Lung (tissue), 12 donors: Measurements from ENCODE around the gene SUMO4. TPM values are rescaled to one million over a fixed set of nuclear protein-coding genes. Genes with fewer than 3 reads are reported as not detected.

Experiments
- ATAC-seq: fragments of 200-7000 bp; cut with Tn5 transposase; one replicate; pipeline ENCODE4 v1.9.1; 2020; ENCODE audit warnings: moderate number of reproducible peaks; ENCODE audit not compliant: insufficient read depth, low FRiP score
- DNase-seq, 3 donors: peaks; one replicate each; pipeline ENCODE4 v3.0.0-alpha.2; 2013 to 2017
- H3K27ac ChIP-seq, 2 donors: one replicate each; pipeline ENCODE4 v1.5.1; 2013; ENCODE audit warnings: mild to moderate bottlenecking in 2 of 2, moderate library complexity in 2 of 2, control low read depth in 1 of 2, inconsistent platforms in 1 of 2, low read depth in 1 of 2, low read length in 1 of 2
- H3K27me3 ChIP-seq, 3 donors: one replicate each; pipeline ENCODE4 v1.5.1; 2013; ENCODE audit warnings: low read length in 2 of 3; ENCODE audit not compliant: control insufficient read depth in 3 of 3, insufficient read depth in 3 of 3
- H3K36me3 ChIP-seq, 4 donors: one replicate each; pipeline ENCODE4 v1.5.1; 2013; ENCODE audit warnings: low read length in 4 of 4, mild to moderate bottlenecking in 1 of 4, moderate library complexity in 1 of 4; ENCODE audit not compliant: control insufficient read depth in 4 of 4, insufficient read depth in 4 of 4
- H3K4me1 ChIP-seq, 5 donors: one replicate each; pipeline ENCODE4 v1.5.1; 2013; ENCODE audit warnings: low read length in 5 of 5, mild to moderate bottlenecking in 2 of 5, moderate library complexity in 1 of 5; ENCODE audit not compliant: control insufficient read depth in 5 of 5, insufficient read depth in 5 of 5
- H3K4me3 ChIP-seq: one replicate; pipeline ENCODE4 v1.5.1; 2013; ENCODE audit warnings: mild to moderate bottlenecking, control low read depth, moderate library complexity
- H3K9ac ChIP-seq, 2 donors: one replicate each; pipeline ENCODE4 v1.5.1; 2013; ENCODE audit warnings: low read length in 2 of 2, control low read depth in 1 of 2; ENCODE audit not compliant: insufficient read depth in 1 of 2
- H3K9me3 ChIP-seq, 4 donors: one replicate each; pipeline ENCODE4 v1.5.1; 2013; ENCODE audit warnings: low read length in 3 of 4, mild to moderate bottlenecking in 1 of 4, moderate library complexity in 1 of 4; ENCODE audit not compliant: control insufficient read depth in 4 of 4, insufficient read depth in 3 of 4
- CTCF ChIP-seq: IDR thresholded peaks from 2 replicates; pipeline ENCODE4 v1.5.1; 2012; ENCODE audit warnings: mild to moderate bottlenecking; ENCODE audit errors: control extremely low read depth, extremely low read depth
- WGBS, 2 donors: extraction: QIAGEN DNeasy Blood & Tissue Kit; methylation state at CpG; one replicate each; pipeline ENCODE4 v1.1.7; 2013; 5-methylcytosine and 5-hydroxymethylcytosine counted together
- polyA plus RNA-seq, 2 donors: library from polyadenylated mRNA; stranded (reverse); fragments of 200-250 nt; gene quantifications; one replicate each; pipeline ENCODE4 v1.2.1, GENCODE V29; 2013
- total RNA-seq, 2 donors: library from RNA; depleted of rRNA in 1 of 2; stranded (reverse); fragments of >200 nt in 1 of 2; gene quantifications; one replicate each; pipeline ENCODE4 v1.2.1, GENCODE V29; 2014 to 2021
- donor health status: control.
- donor health status: control.
- donor health status: Bipolar disorder and iron deficiency.
- donor health status: healthy.
- donor health status: DM: yes; HTN: yes; CAD: no.

Gene SUMO4
- total and polyA plus RNA-seq, 4 donors, result 0.11 to 12.9 (median 0.93) TPM

- ATAC-seq (no peak), DNase-seq (no peak)
- H3K36me3 ChIP-seq, result no peaks in the 10 kb centered on the region
- TF ChIP-seq CTCF, result no peak
- H3K27ac ChIP-seq, result no peak overlapping the region
- peaks cover 0 to 8% (median 0%) of the 10 kb centered on the region in 3 donors for H3K27me3 ChIP-seq
- peaks cover 7 to 32% (median 16%) of the 10 kb centered on the region in 5 donors for H3K4me1 ChIP-seq
- 86 to 91% methylated on average over 14 of the region's 14 CpGs for WGBS, 2 donors
- no peak overlapping the region for H3K9ac ChIP-seq
- H3K9me3 ChIP-seq, result no peaks in the 10 kb centered on the region
- peak overlapping the region; percentile 29 for H3K4me3 ChIP-seq
These were observed 50.0 kb downstream of the SUMO4 start for GRCh38 chr6:149449831-149450678.

Other genes with a start within 250 kb of the SUMO4 start
- gene TAB2, start 82.5 kb upstream of the SUMO4 start, total RNA-seq, result 10 to 100 TPM; 34.7 to 75.9 TPM
- gene TAB2, start 82.5 kb upstream of the SUMO4 start, polyA plus RNA-seq, result 10 to 100 TPM; 15.8 to 31.8 TPM
- 1 to 10 TPM; 2.6 to 4.7 TPM for gene ZC3H12D, start 84.8 kb downstream of the SUMO4 start, total RNA-seq
- 1 to 10 TPM; 1.1 to 2.2 TPM for gene ZC3H12D, start 84.8 kb downstream of the SUMO4 start, polyA plus RNA-seq
- 10 to 100 TPM; 20.8 to 52.3 TPM for gene PPIL4, start 145.8 kb downstream of the SUMO4 start, total RNA-seq
- gene PPIL4, start 145.8 kb downstream of the SUMO4 start, polyA plus RNA-seq, result 10 to 100 TPM; 15.7 to 23.1 TPM
- gene GINM1, start 166.1 kb downstream of the SUMO4 start, total RNA-seq, result 10 to 100 TPM; 35.8 to 62.3 TPM
- 10 to 100 TPM; 32.1 to 36.3 TPM for gene GINM1, start 166.1 kb downstream of the SUMO4 start, polyA plus RNA-seq
- 10 to 100 TPM; 12.6 to 28.1 TPM for gene KATNA1, start 248.5 kb downstream of the SUMO4 start, total RNA-seq
- 10 to 100 TPM; 10.5 to 12.3 TPM for gene KATNA1, start 248.5 kb downstream of the SUMO4 start, polyA plus RNA-seq